Measurements from ENCODE around the gene IKZF4. TPM values are rescaled to one million over a fixed set of nuclear protein-coding genes. Genes with fewer than 3 reads are reported as not detected.

Gene IKZF4
- total RNA-seq, 1 experiment from 2014 or later = 2.8 TPM

- Histone ChIP-seq H3K4me1 (ENCODE audit: insufficient read depth, low read length) (peaks cover 4% of the 10 kb centered on the region; the same call in 1 of the 2 replicates), H3F3A (ENCODE audit: low read length, unreplicated experiment) (no peaks in the 10 kb centered on the region), H3K9me2 (replicated peaks; ENCODE audit: low read length) (no peaks in the 10 kb centered on the region), H3K27me3 (ENCODE audit: low read length) (no peaks in the 10 kb centered on the region), H3K4me2 (ENCODE audit: low read length) (no peak overlapping the region), H3K9ac (ENCODE audit: low read length) (no peak overlapping the region), H4K20me1 (ENCODE audit: low read length) (no peaks in the 10 kb centered on the region), H3K27ac (ENCODE audit: low read length) (no peak overlapping the region), H3K79me2 (ENCODE audit: low read length) (no peaks in the 10 kb centered on the region), H3K9me3 (ENCODE audit: low read length) (no peaks in the 10 kb centered on the region), H3K36me3 (ENCODE audit: low read depth, low read length) (no peaks in the 10 kb centered on the region), H2AFZ (ENCODE audit: low read length) (no peak overlapping the region), H3K4me3 (ENCODE audit: low read length) (no peak overlapping the region)
- intact Hi-C loops (cut with micrococcal nuclease) = no loop called here
- ATAC-seq (no peak), DNase-seq (no peak)
- CTCF ChIA-PET = no interaction called here
- no peak for TF ChIP-seq EZH2 (IDR thresholded peaks at IDR 0.05; ENCODE audit: low read length, unreplicated experiment)
- no peak for TF ChIP-seq CTCF (conservative IDR thresholded peaks at IDR 0.05; ENCODE audit: low read depth, low read length)
- no peak for TF ChIP-seq EZH2phosphoT487 (IDR thresholded peaks at IDR 0.05; ENCODE audit: borderline replicate concordance, low read length)
- BruUV-seq (replicated peaks) = no TSS peak
- POLR2A ChIA-PET (ENCODE audit: unreplicated experiment) = no interaction called here
Observed at GRCh38 chr12:56011509-56012090, 9.2 kb upstream of the IKZF4 start.

DNA sequence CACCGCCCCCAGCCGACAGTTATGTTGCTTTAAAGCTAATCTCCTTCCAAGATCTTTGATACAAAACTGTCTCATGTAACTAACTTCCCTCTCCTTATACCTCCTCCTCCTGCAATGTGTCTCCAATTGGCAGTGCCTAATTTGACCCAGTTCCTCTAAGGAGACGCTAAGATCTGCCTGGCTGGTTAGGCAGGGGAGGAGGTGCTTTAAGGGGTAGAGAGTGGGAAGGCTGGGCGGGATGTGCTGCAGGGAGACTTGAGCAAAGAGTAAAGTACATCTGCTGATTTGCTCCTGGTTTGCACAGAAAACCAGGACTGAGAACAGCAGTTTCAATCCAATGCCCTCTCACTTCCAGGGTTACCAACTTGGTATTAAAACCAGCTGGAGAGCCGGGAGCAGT, 7.4 kb upstream of the IKZF4 start:
- H2AFZ ChIP-seq (ENCODE audit: low read length) = no peak overlapping the region
- no TSS peak for BruUV-seq (replicated peaks)
- no peak overlapping the region for H3K27ac ChIP-seq (ENCODE audit: low read length)
- no peaks in the 10 kb centered on the region for H3K79me2 ChIP-seq (ENCODE audit: low read length)
- CTCF ChIA-PET = no interaction called here
- no peaks in the 10 kb centered on the region for H3K9me2 ChIP-seq (replicated peaks; ENCODE audit: low read length)
- H3K9me3 ChIP-seq (ENCODE audit: low read length) = no peaks in the 10 kb centered on the region
- H4K20me1 ChIP-seq (ENCODE audit: low read length) = no peaks in the 10 kb centered on the region
- intact Hi-C loops (cut with micrococcal nuclease) = no loop called here
- H3K4me2 ChIP-seq (ENCODE audit: low read length) = no peak overlapping the region
- no peak overlapping the region for H3K4me3 ChIP-seq (ENCODE audit: low read length)
- H3K4me1 ChIP-seq (ENCODE audit: insufficient read depth, low read length) = 0 out of 2 replicates have a peak, but pooled peaks cover 4% of the 10 kb centered on the region
- no peak for DNase-seq
- ATAC-seq = no peak
- POLR2A ChIA-PET (ENCODE audit: unreplicated experiment) = no interaction called here
- TF ChIP-seq CTCF (conservative IDR thresholded peaks at IDR 0.05; ENCODE audit: low read depth, low read length) (no peak), EZH2phosphoT487 (IDR thresholded peaks at IDR 0.05; ENCODE audit: borderline replicate concordance, low read length) (no peak)
- no peaks in the 10 kb centered on the region for H3K27me3 ChIP-seq (ENCODE audit: low read length)
- no peaks in the 10 kb centered on the region for H3K36me3 ChIP-seq (ENCODE audit: low read depth, low read length)
- no peak overlapping the region for H3K9ac ChIP-seq (ENCODE audit: low read length)
- H3F3A ChIP-seq (ENCODE audit: low read length, unreplicated experiment) = no peaks in the 10 kb centered on the region

DNA sequence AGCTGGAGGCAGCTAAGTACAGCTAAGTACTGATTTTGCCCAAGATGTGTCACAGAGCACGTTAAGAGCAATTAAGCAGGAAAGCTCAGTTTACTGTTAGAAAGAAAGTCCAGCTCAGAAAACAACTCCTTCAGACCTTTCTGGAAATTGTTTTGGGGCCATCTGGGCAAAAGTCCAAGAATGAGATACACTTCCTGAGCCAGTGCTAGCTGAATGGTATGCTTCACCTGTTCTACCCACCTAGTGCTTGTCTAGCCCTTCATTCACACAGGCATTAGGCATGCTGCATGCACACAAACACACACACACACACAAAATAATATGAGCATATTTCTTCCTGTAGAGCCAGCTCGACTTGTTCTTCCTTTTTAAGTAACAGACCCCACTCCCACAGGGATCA, 6.6 kb upstream of the IKZF4 start:
- Histone ChIP-seq H3K4me3 (ENCODE audit: low read length) (no peak overlapping the region), H3K9me2 (replicated peaks; ENCODE audit: low read length) (no peaks in the 10 kb centered on the region), H3K27me3 (ENCODE audit: low read length) (no peaks in the 10 kb centered on the region), H3K4me1 (ENCODE audit: insufficient read depth, low read length) (0 out of 2 replicates have a peak, but pooled peaks cover 4% of the 10 kb centered on the region), H3K9me3 (ENCODE audit: low read length) (no peaks in the 10 kb centered on the region), H2AFZ (ENCODE audit: low read length) (no peak overlapping the region), H4K20me1 (ENCODE audit: low read length) (no peaks in the 10 kb centered on the region), H3K79me2 (ENCODE audit: low read length) (no peaks in the 10 kb centered on the region), H3K36me3 (ENCODE audit: low read depth, low read length) (no peaks in the 10 kb centered on the region), H3F3A (ENCODE audit: low read length, unreplicated experiment) (no peaks in the 10 kb centered on the region), H3K9ac (ENCODE audit: low read length) (no peak overlapping the region), H3K4me2 (ENCODE audit: low read length) (no peak overlapping the region), H3K27ac (ENCODE audit: low read length) (no peak overlapping the region)
- BruUV-seq (replicated peaks) = no TSS peak
- CTCF ChIA-PET = interaction anchor here (0.6 kb wide), 1 partner anchor 18 kb away, joined by 3 read pairs; no protein-coding TSS in a partner anchor
- ATAC-seq (no peak), DNase-seq (peak; percentile 18)
- TF ChIP-seq EZH2 (IDR thresholded peaks at IDR 0.05; ENCODE audit: low read length, unreplicated experiment) (no peak), EZH2phosphoT487 (IDR thresholded peaks at IDR 0.05; ENCODE audit: borderline replicate concordance, low read length) (no peak), CTCF (conservative IDR thresholded peaks at IDR 0.05; ENCODE audit: low read depth, low read length) (no peak)
- POLR2A ChIA-PET (ENCODE audit: unreplicated experiment) = no interaction called here
- intact Hi-C loops (cut with micrococcal nuclease) = no loop called here

All from PC-3 (cell line).